Stimulated activated CD8-positive, alpha-beta memory T cell treated with anti-CD3 and anti-CD28 coated beads, Interleukin-15, amount 100 ng/mL, for 4 hours (primary cell): ENCODE data around the gene PPM1N.

Experiments
- DNase-seq, 2 donors: peaks; one replicate each; pipeline ENCODE4 v3.0.0-alpha.2; 2020; ENCODE audit warnings: low read depth in 2 of 2

Gene PPM1N

DNA sequence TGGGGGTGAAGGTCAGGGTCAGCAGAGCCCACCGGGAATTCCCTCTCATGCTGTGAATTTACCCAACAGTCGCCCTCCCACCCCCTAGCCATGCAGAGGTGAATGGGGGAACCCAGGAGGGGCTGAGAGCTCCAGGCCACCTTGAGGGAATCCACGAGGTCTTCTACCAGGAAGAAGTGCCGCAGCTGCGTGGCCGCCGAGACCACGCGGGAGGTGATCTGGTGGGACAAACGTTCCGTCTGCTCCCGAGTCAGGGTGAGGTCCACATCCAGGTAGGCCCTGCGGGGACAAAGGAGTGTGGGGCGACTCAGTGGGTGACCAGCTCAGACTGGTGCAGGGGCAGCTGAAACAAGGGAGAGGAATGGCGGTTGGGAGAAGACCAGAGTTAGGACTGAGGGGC is 9.5 kb upstream of the PPM1N start:
- no peak for DNase-seq

DNA sequence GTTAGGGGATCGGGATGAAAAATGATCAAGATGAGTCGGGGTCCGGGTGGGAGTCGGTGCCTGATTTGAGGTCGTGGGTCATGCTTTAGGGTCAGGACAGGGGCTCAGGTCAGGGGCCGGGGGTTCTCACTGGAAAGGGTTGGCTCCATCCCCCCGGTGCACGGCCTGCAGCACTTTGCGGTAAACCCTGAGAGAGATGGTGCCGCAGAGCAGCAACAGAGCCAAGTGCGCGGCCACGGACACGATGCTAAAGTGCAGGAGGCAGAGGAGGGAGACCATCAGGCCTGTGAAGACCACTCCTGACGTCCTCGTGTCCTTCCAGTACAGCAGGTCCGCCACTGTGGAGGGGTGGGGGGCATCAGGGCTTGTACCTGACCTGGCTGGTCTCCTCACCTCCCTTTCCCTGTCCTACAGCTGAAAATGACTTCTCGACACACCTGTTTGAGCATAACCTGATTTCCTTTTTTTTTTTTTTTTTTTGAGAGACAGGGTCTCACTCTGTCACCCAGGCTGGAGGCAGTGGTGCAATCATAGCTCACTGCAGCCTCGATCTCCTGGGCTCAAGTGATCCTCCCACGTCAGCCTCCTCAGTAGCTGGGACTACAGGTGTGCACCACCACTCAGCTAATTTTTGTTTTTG is 8.9 kb upstream of the PPM1N start:
- DNase-seq, result no peak

DNA sequence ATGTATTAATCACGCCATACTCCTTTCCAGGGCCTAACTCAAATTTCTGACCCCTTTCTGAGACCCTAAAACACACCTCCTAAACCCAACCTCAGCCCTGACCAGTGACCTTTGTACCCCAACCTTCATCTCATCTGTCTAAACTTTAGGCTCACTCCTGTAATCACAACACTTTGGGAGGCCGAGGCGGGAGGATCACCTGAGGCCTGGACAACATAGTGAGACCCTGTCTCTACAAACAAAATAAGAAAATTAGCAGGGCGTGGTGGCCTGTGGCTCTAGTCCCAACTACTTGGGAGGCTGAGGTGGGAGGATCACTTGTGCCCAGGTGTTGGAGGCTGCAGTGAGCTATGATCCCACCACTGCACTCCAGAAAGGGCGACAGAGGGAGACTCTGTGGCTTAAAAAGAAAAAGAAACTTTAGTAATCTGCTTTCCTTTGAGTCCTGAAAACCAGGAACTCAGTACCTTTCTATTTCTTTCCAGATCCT is 6.1 kb upstream of the PPM1N start:
- DNase-seq, result no peak

DNA sequence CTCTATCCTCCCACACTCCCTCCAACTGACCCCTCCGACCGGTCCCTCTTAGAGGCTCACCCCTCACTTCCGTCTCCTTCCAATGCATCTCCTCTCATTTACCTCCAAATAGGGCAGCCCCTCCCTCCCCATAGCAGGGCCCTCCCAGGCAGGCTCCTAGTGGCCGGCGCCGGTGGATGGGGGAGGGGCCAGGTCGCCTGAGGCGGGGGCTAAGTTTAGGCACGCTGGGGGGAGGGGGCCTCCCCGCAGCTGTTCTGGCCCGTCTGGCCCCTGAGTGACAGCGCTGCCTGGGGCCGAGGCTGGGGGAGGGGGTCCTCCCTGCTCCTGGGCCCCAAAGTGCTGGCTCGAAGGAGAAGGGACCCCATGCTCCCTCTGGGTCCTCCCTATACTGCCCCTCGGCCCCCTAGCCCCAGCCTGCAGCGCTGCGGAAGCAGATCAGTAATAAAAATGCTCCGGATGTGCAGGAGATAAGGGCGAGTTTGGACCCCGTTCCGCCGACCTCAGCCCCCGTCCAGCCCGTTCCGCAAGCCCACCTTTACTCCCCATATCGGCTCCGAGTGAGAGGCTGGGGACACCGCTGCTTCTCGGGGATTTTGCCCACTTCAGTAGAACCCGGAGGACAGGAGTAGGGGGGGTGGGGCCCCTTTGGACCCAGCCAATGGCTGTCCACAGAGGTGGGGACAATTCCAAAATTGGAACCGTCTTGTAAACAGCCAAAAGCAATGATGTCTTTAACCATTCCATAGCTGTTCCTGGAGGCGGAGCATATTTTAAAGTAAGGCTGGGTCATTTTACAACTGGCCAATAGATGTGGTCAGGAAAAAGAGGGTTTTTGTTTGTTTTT is 5.4 kb upstream of the PPM1N start:
- DNase-seq, result no peak

DNA sequence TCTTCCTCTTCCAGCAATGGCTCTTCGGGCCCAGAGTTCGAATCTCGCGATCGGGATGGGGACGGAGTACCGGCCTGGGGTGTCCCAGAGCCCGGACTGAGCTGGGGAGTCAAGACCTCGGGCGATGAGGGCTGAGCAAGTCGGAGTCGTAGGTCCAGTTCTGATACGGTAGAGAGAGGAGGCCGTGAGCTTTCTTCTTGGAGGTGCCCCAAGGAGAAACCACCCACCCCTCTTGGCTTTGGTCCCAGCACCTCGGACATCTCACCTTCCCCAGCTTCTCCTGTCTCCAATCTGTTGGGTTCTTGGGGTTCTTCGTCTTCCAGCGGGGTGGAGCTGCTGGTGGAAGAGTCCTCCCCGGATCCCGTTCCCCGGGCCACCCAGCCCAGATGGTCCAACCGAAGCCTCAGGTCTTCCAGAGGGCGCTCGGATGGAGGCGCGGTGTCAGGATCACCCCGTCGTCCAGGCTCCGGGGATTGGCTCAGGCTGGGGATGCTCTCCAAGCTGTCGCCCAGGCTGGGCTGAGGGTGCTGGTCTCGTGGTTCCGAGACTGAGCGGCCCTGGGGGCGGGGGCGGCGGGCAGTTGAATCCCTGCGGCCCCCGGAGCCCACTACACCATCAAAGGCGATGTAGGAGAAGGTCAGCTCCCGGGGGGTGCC is 3.9 kb upstream of the PPM1N start:
- DNase-seq, result no peak

DNA sequence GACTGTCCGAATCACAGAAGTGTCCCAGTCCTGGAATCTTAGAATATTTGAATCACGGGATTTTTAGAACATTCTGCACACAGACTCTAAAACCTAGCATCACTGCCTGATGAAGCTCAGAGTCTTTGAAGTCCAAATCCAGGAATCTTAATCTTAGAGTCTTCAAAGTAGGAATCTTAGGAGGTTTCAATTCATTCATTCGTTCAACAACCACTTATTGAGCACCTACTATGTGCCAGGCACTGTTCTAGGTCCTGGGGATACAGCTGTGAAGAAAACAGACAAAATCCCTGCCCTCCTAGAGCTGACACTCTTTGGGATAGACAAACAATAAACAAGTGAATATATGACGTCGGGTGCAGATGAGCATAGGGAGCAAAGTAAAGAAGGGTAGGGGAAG is 3.1 kb upstream of the PPM1N start:
- no peak for DNase-seq

DNA sequence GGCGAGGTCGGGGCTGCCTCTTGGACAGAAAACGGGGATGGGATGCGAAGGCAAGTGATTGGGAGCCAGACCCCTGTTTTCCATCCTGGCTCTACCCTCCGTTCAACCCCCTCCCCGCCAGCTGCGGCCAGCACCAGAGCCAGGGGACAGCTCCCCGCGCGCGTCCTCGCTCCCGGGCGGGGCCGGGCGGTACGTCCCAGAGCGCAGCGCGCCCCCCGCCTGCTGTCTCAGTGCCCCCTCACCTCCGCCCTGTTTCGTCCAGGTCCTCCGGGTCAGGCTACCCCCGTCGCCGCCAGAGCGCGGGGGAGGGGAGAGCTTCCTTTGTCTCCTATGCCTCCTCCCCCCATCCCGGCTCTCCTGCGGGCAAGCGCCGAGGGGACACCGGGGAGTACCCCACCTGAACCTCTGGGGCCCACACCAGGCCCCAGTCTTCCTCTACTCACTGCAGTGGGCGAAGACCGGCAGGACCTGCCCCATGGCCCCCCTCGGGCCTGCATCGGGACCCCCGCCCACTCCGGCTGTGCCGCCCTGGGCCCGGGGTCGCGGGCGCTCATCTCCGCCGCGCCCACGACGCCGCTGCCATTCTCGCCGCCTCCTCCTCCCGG is 1.8 kb upstream of the PPM1N start:
- no peak for DNase-seq

DNA sequence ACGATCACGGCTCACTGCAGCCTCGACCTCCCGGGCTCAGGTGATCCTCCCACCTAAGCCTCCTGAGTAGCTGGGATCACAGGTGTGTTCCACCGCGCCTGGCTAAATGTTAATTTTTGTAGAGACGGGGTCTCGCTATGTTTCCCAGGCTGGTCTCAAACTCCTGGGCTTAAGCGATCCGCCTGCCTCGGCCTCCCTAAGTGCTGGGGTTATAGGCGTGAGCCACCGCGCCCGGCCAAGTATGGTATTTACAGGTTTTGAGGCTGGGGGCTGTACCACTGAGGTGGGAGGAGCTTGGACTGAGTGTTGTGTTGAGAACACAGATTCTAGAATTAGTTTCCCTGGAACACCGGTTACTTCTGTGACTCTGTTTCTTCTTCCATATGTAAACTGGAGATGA is 452 bp upstream of the PPM1N start:
- DNase-seq, result no peak

DNA sequence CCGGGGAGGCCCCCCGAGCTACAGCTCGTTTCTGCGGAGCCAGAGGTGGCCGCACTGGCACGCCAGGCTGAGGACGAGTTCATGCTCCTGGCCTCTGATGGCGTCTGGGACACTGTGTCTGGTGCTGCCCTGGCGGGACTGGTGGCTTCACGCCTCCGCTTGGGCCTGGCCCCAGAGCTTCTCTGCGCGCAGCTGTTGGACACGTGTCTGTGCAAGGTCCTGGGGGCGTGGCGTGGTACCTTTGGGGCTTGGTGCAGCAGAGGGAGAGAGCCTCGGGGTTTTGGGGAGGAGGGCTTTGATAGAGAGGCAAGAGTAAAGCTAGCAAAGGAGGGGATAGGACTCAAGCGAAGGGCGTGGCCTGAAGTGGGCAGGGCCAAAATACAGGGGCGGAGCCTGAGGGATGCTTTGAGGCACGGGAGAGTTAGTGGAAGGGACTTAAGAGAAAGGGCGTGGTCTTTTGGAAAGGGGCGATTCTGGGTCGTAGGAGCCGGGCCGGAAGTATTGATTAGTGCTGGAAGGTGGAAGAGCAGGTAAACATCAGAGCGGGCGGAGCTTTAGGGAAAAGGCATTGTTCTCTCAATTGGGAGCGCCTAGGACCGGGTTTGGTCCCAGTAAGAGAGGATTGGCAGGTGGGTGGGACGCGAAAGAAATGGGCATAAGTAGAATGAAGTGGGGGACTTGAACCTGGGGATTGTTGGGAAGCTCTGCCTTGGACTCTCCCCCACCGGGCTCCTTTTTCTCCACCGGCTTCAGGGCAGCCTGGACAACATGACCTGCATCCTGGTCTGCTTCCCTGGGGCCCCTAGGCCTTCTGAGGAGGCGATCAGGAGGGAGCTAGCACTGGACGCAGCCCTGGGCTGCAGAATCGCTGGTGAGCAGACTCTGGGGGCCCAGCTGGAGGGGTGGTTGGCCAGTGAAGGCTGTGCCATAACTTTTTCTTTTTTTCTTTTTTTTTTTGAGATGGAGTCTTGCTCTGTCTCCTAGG is 1.2 kb downstream of the PPM1N start:
- DNase-seq, result peak; percentile 27 to 53

DNA sequence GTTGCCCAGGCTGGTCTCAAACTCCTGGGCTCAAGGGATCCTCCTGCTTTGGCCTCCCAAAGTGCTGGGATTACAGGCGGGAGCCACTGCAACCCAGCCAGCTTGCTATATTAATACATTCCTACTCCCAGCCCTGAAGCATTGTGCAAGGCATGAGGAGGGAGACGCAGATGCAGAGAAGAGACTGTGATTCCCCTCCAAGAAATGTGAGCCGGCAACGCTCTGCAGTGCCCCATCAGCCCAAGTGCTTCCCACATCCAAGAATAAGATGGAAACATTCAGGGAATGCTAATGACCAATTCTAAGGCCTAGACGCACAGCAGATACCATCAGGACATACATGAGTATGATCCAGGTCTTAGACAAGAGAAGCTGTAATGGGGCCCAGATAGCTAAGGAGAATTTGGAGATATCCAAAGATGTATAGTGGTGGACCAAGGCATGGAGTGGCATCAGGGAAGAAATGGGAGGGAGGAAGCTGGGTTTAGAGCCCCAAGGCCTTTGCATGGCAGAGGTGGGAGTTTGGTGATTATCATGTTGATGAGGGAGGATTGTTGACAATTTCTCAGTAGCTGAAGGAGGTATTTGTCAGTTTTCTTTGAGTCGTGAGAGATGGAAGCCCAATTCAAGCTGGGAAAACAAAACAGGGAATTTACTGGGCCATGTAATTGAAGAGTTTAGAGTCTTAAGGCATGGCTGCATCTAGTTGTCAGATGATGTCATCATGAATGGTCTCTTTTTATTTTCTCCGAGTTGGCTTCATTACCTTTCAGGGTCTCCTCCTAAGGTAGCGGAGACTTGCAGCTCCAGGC is 2.9 kb downstream of the PPM1N start:
- DNase-seq, result no peak

DNA sequence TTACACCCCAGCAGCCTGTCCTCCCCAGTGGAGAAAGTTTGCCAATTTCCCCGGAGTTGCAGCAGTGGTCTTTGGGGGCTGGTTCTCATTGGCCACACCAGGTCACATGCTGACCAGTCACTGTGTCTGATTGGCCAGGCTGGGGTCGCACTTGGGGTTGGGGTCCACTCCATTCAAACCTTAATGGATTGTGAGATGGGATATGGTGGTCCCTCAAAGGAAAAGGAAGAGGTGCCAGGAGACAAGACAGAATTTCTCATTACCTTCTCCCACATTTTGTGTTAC is 3.4 kb downstream of the PPM1N start:
- no peak for DNase-seq

DNA sequence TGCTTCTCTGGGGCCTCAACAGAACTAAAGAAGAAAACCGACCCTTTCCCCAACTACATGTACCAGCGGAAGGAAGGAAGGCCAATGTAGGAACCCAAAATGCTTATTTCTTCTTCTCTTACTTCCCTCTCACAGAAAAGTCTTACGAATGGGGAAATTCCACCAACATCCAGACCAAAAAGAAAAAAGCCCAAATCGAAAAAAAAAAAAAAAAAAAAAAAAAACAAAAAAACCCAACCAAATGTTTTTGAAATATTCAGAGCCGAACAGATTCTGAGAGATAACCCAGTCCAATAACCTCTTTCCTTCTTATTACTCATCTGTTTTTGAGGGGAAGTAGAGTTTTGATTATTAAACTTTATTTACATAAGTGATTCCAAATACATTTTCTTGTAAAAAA is 3.9 kb downstream of the PPM1N start:
- no peak for DNase-seq

DNA sequence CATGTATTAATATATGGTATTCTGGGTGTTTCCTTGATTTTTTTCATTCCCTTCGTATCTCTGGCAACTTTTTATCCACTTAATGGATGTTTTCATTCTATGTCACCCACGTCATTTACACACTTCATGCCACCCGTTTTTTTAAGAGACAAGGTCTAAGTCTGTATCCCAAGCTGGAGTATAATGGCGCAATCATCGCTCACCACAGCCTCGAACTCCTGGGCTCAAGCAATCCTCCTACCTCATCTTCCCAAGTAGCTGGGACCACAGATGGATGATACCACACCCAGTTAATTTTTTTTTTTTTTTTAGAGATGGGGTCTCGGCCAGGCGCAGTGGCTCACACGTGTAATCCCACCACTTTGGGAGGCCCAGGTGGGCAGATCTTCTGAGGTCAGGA is 5.7 kb downstream of the PPM1N start:
- DNase-seq, result no peak

DNA sequence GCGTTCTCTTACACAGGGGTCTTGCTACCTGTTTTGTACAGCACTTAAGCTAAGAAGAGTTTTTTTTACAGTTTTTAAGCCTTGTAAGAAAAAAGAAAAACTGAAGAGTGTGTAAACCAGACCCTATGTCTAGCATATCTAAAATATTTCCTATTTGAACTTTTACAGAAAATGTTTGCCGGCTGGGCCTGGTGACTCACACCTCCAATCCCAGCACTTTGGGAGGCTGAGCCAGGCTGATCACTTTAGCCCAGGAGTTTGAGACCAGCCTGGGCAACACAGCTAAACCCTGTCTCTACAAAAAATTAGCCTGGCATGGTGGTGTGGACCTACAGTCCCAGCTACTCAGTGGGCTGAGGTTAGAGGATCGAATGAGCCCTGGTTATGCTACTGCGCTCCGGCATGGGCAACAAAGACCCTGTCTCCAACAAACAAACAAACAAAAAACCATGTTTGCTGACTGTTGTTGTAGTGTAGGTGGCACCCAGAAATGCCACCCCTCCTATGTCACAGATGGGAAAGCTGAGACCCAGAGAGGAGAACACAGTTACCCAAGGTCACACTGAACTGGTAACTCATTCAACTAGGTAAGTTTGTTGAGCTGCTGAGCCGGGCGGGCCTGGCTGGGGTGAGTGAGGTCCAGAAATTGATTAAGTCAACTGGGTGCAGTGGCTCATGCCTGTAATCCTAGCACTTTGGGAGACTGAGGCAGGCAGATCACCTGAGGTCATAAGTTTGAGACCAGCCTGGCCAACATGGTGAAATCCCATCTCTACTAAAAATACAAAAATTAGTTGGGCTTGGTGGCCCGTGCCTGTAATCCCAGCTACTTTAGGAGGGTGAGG is 7.1 kb downstream of the PPM1N start:
- DNase-seq, result no peak

DNA sequence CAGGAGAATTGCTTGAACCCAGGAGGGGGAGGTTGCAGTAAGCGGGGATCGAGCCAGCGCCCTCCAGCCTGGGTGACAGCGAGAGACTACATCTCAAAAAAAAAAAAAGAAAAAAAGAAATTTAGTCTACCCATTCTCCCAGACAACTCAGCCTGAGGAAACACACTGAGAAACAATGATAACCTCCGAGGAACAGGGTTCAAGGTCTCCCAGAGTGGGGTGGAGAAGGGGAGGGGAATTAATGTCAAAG is 7.7 kb downstream of the PPM1N start:
- no peak for DNase-seq

DNA sequence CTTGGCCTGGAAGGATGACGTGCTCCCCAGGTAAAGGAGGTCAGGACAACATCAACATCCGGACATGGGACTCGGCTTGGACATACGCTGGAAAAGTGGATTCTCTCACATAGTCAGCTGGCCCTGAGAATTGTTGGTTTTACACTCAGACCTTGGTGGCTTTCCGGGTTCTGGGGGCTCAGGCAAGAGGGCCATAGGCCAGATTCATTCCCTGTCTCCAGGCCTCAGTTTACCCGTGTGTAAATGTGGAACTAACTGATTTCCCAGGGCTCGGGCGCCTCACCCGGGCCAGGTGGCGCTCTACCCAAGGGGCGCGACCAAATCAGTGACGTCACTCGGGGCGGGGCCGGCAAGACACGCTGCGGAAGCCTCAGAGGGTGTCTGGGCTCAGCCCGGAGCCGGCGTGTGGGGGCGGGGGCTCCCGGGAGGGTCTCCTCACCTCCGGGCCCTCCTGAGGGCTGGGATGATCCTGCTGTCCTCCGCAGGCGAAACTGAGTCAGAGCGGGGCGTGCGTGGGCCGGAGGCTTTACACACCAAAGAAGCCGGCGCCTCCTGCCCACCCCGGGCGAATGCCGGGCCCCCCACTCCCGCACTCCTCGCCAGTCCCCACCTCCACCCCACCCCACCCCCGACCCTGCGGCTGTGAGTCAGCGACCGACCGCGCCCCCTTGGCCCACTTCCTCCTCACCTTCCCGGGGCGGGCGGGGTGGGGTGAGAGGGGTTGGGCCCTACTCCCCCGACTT is 8.2 kb downstream of the PPM1N start:
- peak; percentile 98 to 99 for DNase-seq

DNA sequence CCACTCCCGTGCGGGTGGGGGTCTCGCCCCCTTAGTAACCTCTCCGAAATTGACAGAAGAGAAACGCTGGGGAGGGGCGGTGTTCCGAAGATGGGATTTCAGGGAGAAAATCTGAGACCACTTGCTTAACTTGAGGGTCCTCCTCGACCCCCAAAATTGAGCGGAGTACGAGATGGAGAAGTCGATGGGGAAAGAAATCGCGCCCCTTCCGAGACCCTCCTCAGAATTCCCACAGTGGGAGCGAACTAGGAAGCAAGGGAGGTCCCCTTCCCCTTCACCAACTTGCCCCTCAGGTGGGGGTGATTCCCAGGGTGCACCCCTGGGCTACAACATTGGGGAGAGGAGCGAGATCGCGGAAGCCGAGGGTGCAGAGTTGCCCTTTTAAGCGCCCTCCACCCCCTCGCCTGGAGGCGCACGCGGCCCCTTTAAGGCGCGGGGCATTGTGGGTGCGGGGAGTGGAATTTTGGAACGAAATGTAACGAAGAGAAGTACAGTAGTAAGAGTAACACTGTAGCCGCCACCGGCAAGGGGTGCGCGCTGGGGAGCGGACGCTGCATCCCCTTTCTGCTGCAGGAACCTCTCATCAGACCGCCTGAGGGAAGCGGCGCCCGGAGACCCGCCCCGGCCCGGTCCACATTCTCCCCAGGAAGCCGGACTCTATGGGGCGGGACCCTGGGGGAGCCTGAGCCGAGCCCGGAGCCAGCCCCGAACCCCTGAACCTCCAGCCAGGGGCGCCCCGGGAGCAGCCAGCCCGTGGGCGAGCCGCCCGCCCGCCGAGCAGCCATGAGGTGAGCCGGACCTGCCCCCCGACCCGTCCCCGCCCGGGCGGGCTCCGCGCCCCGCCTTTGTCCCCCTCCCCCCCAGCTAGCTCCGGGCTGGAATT is 9.0 kb downstream of the PPM1N start, which contains the start of gene VASP:
Gene VASP, plus strand, starts transcription at position 491 of the 883 bp plus-strand sequence. Its CDS starts 293 bp downstream, at position 784.
- peak; percentile 85 to 87 for DNase-seq

DNA sequence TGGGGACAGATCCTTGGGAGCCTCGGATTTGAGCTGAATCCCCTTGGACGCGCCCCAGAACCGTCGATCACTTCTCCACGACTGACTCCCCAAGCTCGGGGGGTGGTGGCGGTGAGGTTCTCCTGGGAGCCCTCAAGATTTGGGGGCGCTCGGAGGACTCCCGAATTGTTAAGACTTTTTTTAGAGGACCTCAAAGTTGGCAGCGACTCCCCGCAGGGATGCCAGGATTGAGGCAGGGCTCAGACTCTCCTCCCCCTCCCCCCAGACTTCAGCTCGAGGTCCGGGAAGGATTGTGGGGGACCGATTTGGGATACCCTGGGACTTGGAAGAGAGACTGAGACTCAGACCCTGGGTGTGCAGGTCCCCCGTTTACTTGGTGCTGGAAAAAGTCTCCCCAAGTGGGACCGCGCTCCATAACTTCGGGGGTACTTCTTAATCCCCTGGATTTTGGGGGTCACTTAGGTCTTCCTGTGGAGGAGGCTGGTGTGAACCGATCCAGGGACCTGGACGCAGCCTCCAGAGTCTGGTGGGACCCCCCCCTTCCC is 9.7 kb downstream of the PPM1N start:
- DNase-seq, result no peak
